LNCAP (cell line): ENCODE data around the gene LHFPL5.

Experiments
- CTCF ChIP-seq: fragments of 450-650 bp; IDR thresholded peaks from 2 replicates; pipeline ENCODE4 v1.5.1; 2017; ENCODE audit warnings: mild to moderate bottlenecking

LHFPL5 gene

GRCh38 chr6:35775031-35775430, 30.1 kb upstream of the LHFPL5 start:
- TF ChIP-seq CTCF, result no peak

- no peak for TF ChIP-seq CTCF
These were observed 28.6 kb upstream of the LHFPL5 start, which contains the start of gene CLPSL2 for GRCh38 chr6:35776364-35777215. TSS of gene CLPSL2 (plus strand) at chr6:35776598. CDS start at chr6:35776619, 21 bp downstream.

GRCh38 chr6:35777356-35778102, 27.6 kb upstream of the LHFPL5 start:
- TF ChIP-seq CTCF, result no peak

- no peak for TF ChIP-seq CTCF
These were observed 26.7 kb upstream of the LHFPL5 start for GRCh38 chr6:35778437-35778836.

GRCh38 chr6:35780719-35781118, 24.4 kb upstream of the LHFPL5 start, which contains the start of gene CLPSL1:
TSS of gene CLPSL1 (plus strand) at chr6:35781019. CDS start at chr6:35781111, 92 bp downstream.
- no peak for TF ChIP-seq CTCF

GRCh38 chr6:35781290-35781689, 23.9 kb upstream of the LHFPL5 start:
- no peak for TF ChIP-seq CTCF

GRCh38 chr6:35782424-35782823, 22.7 kb upstream of the LHFPL5 start:
- TF ChIP-seq CTCF, result no peak
